8988T (cell line): ENCODE results near the gene KDM2B.
"Not testable (repeated sequence)": the region's sequence is repeated elsewhere in the genome, so short reads cannot be mapped to it uniquely, and the experiment has no call there.

Experiments
- DNase-seq: peaks from one replicate; pipeline ENCODE4 v3.0.0; 2011

The KDM2B gene

GRCh38 chr12:121580959-121581685 lies at the start of gene KDM2B:
Gene KDM2B, minus strand, starts transcription at chr12:121581023. Its CDS starts 112 bp downstream, at chr12:121580911.
- no peak for DNase-seq

GRCh38 chr12:121628536-121628935 lies 47.7 kb upstream of the KDM2B start:
- no peak for DNase-seq

DNA sequence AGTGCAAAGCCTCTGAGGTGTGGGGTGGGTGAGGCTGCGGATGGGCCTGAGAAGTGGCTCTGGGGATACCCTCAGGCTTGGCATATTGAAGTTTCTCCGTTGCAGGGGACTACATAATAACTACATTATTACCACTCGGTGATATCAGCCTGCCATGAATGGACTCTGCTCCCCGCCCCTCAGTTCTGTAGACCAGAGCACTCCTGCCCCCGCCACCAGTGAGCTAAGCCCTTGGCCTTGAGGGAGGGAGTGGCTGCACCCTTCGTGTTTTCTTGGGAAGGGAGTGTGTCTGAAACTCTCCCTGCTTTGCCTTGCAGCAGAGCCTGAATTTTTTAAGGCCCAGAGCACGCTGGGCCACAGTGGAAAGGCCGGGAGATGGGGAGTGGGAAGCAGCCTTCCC lies 47.2 kb upstream of the KDM2B start:
- no peak for DNase-seq

GRCh38 chr12:121626853-121627640 lies 46.2 kb upstream of the KDM2B start:
- DNase-seq = peak; percentile 63

GRCh38 chr12:121626087-121626852 lies 45.4 kb upstream of the KDM2B start, which contains the start of gene ORAI1:
Gene ORAI1, plus strand, starts transcription at chr12:121626530.
- DNase-seq = peak; percentile 84

DNA sequence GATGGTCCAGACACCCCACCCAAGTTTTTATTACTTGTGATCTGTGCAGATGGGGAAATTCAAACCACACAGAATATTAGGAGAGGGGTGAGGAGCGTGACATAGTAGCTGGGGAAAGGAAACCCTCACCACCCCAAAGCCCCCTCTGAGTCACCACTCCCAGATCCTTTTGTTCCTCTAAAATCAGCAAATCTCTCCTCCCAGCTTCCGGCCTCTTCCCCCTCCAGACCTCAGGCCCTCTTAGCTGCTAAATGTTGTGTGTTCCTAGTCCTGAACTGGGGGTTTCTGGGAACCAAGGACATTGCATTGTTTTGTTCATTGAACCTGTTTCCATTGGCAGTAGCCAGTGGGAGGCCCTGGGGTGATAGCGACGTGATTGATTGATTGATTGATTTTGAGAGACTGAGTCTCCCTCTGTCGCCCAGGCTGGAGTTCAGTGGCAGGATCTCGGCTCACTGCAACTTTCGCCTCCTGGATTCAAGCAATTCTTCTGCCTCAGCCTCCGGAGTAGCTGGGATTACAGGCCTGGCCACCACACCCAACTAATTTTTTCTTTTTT lies 39.6 kb upstream of the KDM2B start:
- DNase-seq = no peak

DNA sequence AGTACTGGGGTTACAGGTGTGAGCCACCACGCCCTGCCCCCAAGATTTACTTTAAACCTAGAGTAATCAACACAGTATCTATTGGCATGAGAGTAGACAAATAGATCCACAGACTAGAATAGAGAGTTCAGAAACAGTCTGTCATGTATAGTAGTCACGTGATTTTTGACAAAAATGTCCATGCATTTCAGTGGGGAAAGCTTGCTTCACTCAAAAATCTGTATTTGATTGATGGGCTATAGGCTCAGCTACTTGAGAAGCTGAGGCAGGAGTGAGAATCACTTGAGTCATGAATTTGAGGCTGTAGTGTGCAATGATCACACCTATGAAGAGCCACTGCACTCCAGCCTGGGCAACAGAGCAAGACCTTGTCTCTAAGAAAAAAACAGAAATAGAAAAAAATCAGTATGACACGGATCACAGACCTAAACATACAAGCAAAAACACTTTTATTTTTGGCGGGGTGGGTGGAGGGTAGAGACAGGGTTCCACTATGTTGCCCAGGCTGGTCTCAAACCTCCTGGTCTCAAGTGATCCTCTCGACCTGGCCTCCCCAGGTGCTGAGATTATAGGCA lies 37.9 kb upstream of the KDM2B start:
- no peak for DNase-seq

DNA sequence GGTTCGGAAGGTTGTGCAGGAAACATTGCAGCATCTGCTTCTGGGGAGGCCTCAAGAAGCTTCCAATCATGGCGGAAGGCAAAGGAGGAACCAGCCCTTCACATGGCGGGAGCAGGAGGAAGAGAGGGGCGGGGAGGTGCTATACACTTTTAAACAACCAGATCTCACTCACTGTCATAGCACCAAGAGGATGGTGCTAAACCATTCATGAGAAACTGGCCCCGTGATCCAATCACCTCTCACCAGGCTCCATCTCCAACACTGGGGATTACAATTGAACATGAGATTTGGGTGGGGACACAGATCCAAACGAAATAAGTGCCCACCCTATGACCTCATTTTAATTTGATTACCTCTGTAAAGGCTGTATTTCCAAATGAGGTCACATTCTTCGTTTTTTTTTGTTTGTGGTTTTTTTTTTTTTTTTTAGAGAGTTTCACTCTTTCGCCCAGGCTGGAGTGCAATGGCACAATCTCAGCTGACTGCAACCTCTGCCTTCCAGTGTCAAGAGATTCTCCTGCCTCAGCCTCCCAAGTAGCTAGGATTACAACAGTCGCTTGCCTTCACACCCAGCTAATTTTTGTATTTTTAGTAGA lies 34.1 kb upstream of the KDM2B start:
- no peak for DNase-seq

GRCh38 chr12:121613462-121613861 lies 32.6 kb upstream of the KDM2B start:
- DNase-seq = no peak

GRCh38 chr12:121611306-121611705 lies 30.5 kb upstream of the KDM2B start:
- DNase-seq = no peak

DNA sequence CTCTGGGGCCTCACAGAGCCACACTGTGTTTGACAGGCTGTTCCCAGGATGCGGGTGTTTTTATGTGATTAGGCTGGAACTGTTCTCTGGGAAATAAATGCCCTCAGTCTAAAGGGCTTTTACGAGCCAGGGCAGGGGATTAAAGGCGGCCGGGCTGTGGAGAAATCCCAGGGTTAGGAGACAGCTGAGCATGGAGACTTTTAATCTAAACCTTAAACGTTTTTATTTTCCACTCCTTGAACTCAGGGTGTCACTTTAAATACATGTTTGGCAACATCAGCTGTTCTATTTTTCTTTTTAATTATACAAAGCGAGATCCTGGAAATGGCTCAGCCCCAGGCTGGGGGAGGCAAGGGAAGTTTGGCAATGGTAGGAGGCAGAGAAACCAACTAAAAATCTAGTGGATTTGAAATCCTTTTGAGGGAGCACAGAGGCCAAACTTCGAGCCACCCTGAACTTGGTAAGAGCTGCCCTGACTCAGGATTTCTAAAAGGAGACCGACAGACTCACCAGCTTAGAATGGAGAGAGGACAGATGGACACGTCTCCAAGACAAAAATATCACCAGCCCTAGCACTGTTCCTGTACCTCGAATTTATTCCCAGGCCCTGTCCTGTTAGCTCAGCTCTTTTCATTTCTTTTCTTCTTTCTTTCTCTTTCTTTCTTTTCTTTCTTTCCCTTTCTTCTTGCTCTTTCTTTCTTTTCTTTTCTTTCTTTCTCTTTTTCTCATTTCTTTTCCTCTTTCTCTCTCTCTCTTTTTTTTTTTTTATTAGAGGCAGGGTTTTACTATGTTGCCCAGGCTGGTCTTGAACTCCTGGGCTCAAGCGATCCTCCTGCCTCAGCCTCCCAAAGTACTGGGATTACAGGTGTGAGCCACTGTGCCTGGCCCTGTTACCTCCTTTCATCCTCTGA lies 29.7 kb upstream of the KDM2B start:
- no peak for DNase-seq

DNA sequence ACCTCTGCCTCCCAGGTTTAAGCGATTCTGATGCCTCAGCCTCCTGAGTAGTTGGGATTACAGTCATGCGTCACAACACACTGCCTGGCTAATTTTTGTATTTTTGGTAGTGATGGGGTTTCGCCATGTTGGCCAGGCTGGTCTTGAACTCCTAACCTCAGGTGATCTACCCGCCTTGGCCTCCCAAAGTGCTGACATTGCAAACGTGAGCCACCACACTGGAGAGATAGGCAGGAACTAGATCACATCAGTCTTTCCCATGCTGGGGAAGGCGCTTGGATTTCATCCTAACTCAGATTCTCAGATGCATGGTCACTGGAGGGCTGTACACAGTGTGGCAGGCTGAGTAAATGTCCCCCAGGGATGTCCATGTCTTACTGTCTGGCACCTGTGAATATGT lies 27.5 kb upstream of the KDM2B start:
- no peak for DNase-seq

GRCh38 chr12:121603581-121603980 lies 22.8 kb upstream of the KDM2B start:
- no peak for DNase-seq

- no peak for DNase-seq
These were observed 21.9 kb upstream of the KDM2B start for GRCh38 chr12:121602766-121603165.

GRCh38 chr12:121600702-121601336 lies 20.0 kb upstream of the KDM2B start:
- DNase-seq = no peak

DNA sequence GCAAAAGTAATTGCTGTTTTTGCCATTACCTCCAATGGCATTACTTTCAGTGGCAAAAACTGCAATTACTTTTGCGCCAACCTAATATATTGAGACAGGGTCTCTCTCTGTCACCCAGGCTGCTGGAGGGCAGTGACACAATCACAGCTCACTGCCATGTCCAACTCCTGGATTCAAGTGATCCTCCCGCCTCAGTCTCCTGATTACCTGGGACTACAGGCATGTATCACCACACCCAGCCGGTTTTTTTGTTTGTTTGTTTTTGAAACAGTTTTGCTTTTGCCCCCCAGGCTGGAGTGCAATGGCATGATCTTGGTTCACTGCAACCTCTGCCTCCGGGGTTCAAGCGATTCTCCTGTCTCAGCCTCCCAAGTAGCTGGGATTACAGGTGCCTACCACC lies 15.7 kb upstream of the KDM2B start:
- no peak for DNase-seq

DNA sequence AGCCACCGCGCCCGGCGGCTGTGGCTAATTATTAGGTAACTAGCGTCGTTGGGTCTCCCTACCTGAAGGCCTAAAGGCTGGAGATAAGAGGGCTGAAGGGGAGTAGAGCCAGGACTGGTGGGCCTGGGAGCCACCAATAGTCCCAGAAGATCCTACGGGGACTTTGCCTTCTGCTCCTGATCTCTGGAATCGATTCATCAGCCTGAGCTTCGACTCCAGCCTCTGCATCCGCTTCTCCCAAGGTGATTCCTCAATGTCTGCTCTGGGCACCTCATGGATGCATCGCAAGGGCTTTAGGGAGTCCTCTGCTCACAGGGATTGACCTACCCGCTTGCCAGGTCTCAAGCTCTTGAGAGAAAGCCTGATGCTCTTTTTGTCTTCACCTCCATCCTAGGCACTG lies 14.7 kb upstream of the KDM2B start:
- no peak for DNase-seq

GRCh38 chr12:121592320-121592719 lies 11.5 kb upstream of the KDM2B start:
- no peak for DNase-seq

DNA sequence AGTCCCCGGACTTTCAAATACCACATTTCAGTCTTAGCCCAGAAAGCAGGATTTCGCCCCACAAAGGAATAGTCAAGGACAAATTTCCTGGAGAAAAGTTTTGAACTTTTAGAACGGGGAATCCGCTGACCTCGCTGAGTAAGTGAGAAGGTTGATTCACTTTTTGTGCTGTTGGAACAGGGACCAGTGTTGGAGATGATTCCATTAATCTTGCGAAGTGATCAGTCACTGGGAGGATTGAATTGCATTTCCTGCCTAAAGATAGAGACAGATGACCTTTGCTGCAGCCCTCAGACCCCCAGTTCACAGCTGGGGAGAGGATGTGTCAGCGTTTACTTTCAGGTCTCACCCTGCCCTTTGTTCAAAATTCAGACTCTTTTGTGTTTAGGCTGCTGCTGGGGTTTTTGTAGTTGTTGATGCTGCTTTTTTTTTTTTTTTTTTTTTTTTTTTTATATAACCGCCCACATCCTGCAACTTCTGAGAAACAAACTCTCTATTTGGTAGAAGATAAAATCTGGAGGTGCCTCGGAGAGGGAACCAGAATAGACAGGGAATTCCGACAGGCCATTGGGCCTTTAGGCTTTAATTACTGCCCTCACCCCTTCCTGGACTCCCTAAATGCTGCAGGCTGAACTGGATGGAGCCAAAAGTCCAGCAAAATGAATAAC lies 9.8 kb upstream of the KDM2B start:
- DNase-seq = no peak

DNA sequence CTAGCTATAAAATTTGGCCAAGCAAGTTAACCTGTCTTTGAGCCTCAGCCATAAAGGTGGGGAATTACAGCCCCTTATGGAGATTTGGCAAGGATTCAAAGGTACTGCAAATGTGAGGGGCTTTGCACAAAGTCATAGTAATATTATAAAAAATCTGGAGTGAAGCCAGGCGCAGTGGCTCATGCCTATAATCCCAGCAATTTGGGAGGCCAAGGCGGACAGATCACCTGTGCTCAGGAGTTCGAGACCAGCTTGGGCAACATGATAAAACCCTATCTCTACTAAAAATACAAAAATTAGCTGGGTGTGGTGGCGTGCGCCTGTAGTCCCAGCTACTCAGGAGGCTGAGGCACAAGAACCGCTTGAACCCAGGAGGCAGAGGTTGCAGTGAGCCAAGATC lies 4.1 kb upstream of the KDM2B start:
- not testable (repeated sequence) for DNase-seq
